ENCODE data around the gene R3HDM4.
"Not testable (repeated sequence)": the region's sequence is repeated elsewhere in the genome, so short reads cannot be mapped to it uniquely, and the experiment has no call there.

Gene R3HDM4

GRCh38 chr19:890831-891230 is 22.2 kb downstream of the R3HDM4 start:
- no peak for DNase-seq (ENCODE audit: low read depth)

- no peak for DNase-seq (ENCODE audit: low read depth)
These were observed 23.2 kb downstream of the R3HDM4 start for GRCh38 chr19:889662-890295.

- no peak for DNase-seq (ENCODE audit: low read depth)
These were observed 24.2 kb downstream of the R3HDM4 start for GRCh38 chr19:888581-889385.

- DNase-seq (ENCODE audit: low read depth) = no peak
These were observed 25.4 kb downstream of the R3HDM4 start for GRCh38 chr19:887599-887998.

GRCh38 chr19:887072-887471 is 25.9 kb downstream of the R3HDM4 start:
- peak; percentile 80 for DNase-seq (ENCODE audit: low read depth)

- no peak for DNase-seq (ENCODE audit: low read depth)
These were observed 27.3 kb downstream of the R3HDM4 start for GRCh38 chr19:885536-886224.

GRCh38 chr19:884420-885211 is 28.4 kb downstream of the R3HDM4 start:
- DNase-seq (ENCODE audit: low read depth) = no peak

GRCh38 chr19:883661-884211 is 29.3 kb downstream of the R3HDM4 start:
- no peak for DNase-seq (ENCODE audit: low read depth)

GRCh38 chr19:882871-883497 is 30.0 kb downstream of the R3HDM4 start:
- DNase-seq (ENCODE audit: low read depth) = no peak

- DNase-seq (ENCODE audit: low read depth) = no peak
These were observed 31.5 kb downstream of the R3HDM4 start for GRCh38 chr19:881385-882071.

GRCh38 chr19:879711-880438 is 33.1 kb downstream of the R3HDM4 start:
- DNase-seq (ENCODE audit: low read depth) = no peak

- not testable (repeated sequence) for DNase-seq (ENCODE audit: low read depth)
These were observed 34.1 kb downstream of the R3HDM4 start for GRCh38 chr19:878751-879561.

- not testable (repeated sequence) for DNase-seq (ENCODE audit: low read depth)
These were observed 34.9 kb downstream of the R3HDM4 start for GRCh38 chr19:877992-878660.

GRCh38 chr19:876780-877314 is 36.2 kb downstream of the R3HDM4 start:
- no peak for DNase-seq (ENCODE audit: low read depth)

GRCh38 chr19:876089-876488 is 36.9 kb downstream of the R3HDM4 start:
- no peak for DNase-seq (ENCODE audit: low read depth)

- DNase-seq (ENCODE audit: low read depth) = no peak
These were observed 37.6 kb downstream of the R3HDM4 start for GRCh38 chr19:875265-875879.

GRCh38 chr19:873561-874041 is 39.4 kb downstream of the R3HDM4 start:
- DNase-seq (ENCODE audit: low read depth) = no peak

- no peak for DNase-seq (ENCODE audit: low read depth)
These were observed 39.9 kb downstream of the R3HDM4 start for GRCh38 chr19:873084-873483.

Measured in fibroblast of the conjunctiva (primary cell).